ENCODE data around the gene FAM219B.
"Not testable (repeated sequence)": the region's sequence is repeated elsewhere in the genome, so short reads cannot be mapped to it uniquely, and the experiment has no call there.

Gene FAM219B

GRCh38 chr15:74902295-74903075 lies 4.2 kb downstream of the FAM219B start:
- DNase-seq (ENCODE audit: low read depth), result no peak
- no peak for TF ChIP-seq MAX (IDR thresholded peaks at IDR 0.05; ENCODE audit: low read depth, low read length)
- TF ChIP-seq CTCF (IDR thresholded peaks at IDR 0.05; ENCODE audit: low read depth, low read length), result no peak
- no peak for TF ChIP-seq POLR2A (IDR thresholded peaks at IDR 0.05; ENCODE audit: extremely low read depth, insufficient read length)
- TF ChIP-seq MYC (IDR thresholded peaks at IDR 0.05; ENCODE audit: low read depth, low read length), result no peak
- H3K4me3 ChIP-seq (ENCODE audit: low read depth, low read length), result no peak overlapping the region

- no peak overlapping the region for H3K4me3 ChIP-seq (ENCODE audit: low read depth, low read length)
- TF ChIP-seq MYC (IDR thresholded peaks at IDR 0.05; ENCODE audit: low read depth, low read length) (peak; percentile 44; the same call in 1 of the 2 replicates), CTCF (IDR thresholded peaks at IDR 0.05; ENCODE audit: low read depth, low read length) (peak; percentile 87), POLR2A (IDR thresholded peaks at IDR 0.05; ENCODE audit: extremely low read depth, insufficient read length) (no peak), MAX (IDR thresholded peaks at IDR 0.05; ENCODE audit: low read depth, low read length) (peak; percentile 32; the same call in 1 of the 2 replicates)
- peak; percentile 72 for DNase-seq (ENCODE audit: low read depth)
These were observed 5.0 kb downstream of the FAM219B start for GRCh38 chr15:74901612-74902063.

- no peak for DNase-seq (ENCODE audit: low read depth)
- TF ChIP-seq MAX (IDR thresholded peaks at IDR 0.05; ENCODE audit: low read depth, low read length), result no peak
- no peak for TF ChIP-seq CTCF (IDR thresholded peaks at IDR 0.05; ENCODE audit: low read depth, low read length)
- no peak for TF ChIP-seq POLR2A (IDR thresholded peaks at IDR 0.05; ENCODE audit: extremely low read depth, insufficient read length)
- TF ChIP-seq MYC (IDR thresholded peaks at IDR 0.05; ENCODE audit: low read depth, low read length), result no peak
- H3K4me3 ChIP-seq (ENCODE audit: low read depth, low read length), result no peak overlapping the region
These were observed 9.3 kb downstream of the FAM219B start for GRCh38 chr15:74897300-74897701.

GRCh38 chr15:74896316-74896715 lies 10.3 kb downstream of the FAM219B start:
- DNase-seq (ENCODE audit: low read depth), result no peak
- H3K4me3 ChIP-seq (ENCODE audit: low read depth, low read length), result no peak overlapping the region
- TF ChIP-seq MYC (IDR thresholded peaks at IDR 0.05; ENCODE audit: low read depth, low read length), result no peak
- TF ChIP-seq MAX (IDR thresholded peaks at IDR 0.05; ENCODE audit: low read depth, low read length), result no peak
- TF ChIP-seq POLR2A (IDR thresholded peaks at IDR 0.05; ENCODE audit: extremely low read depth, insufficient read length), result no peak
- TF ChIP-seq CTCF (IDR thresholded peaks at IDR 0.05; ENCODE audit: low read depth, low read length), result no peak

GRCh38 chr15:74895830-74896229 lies 10.8 kb downstream of the FAM219B start:
- TF ChIP-seq MYC (IDR thresholded peaks at IDR 0.05; ENCODE audit: low read depth, low read length) (no peak), MAX (IDR thresholded peaks at IDR 0.05; ENCODE audit: low read depth, low read length) (no peak), CTCF (IDR thresholded peaks at IDR 0.05; ENCODE audit: low read depth, low read length) (no peak), POLR2A (IDR thresholded peaks at IDR 0.05; ENCODE audit: extremely low read depth, insufficient read length) (no peak)
- DNase-seq (ENCODE audit: low read depth), result no peak
- H3K4me3 ChIP-seq (ENCODE audit: low read depth, low read length), result no peak overlapping the region

GRCh38 chr15:74894383-74894782 lies 12.3 kb downstream of the FAM219B start:
- not testable (repeated sequence) for DNase-seq (ENCODE audit: low read depth); H3K4me3 ChIP-seq (ENCODE audit: low read depth, low read length)
